Lower lobe of right lung (tissue), 2 donors: ENCODE measurements around the gene DYNC1I1. TPM values are rescaled to one million over a fixed set of nuclear protein-coding genes. Genes with fewer than 3 reads are reported as not detected.

ENCODE experiments used
- ATAC-seq, 2 donors: fragments of 200-7000 bp; cut with Tn5 transposase; one replicate each; pipeline ENCODE4 v1.9.1; 2020 to 2022; ENCODE audit warnings: mild to moderate bottlenecking in 2 of 2, moderate library complexity in 2 of 2
- DNase-seq: peaks from one replicate; pipeline ENCODE4 v3.0.0-alpha.2; 2020
- H3K27ac ChIP-seq: fragments of 200-600 bp; one replicate; pipeline ENCODE4 v1.8.0; 2022
- H3K27me3 ChIP-seq: fragments of 200-600 bp; one replicate; pipeline ENCODE4 v1.8.0; 2022; ENCODE audit warnings: low read depth
- H3K36me3 ChIP-seq: fragments of 200-600 bp; one replicate; pipeline ENCODE4 v1.8.0; 2022; ENCODE audit warnings: mild to moderate bottlenecking
- H3K4me1 ChIP-seq: fragments of 200-600 bp; one replicate; pipeline ENCODE4 v1.8.0; 2022
- H3K4me3 ChIP-seq: fragments of 200-600 bp; one replicate; pipeline ENCODE4 v1.8.0; 2022; ENCODE audit warnings: mild to moderate bottlenecking
- H3K9me3 ChIP-seq: fragments of 200-600 bp; one replicate; pipeline ENCODE4 v1.8.0; 2022
- CTCF ChIP-seq: fragments of 200-600 bp; IDR thresholded peaks from one replicate; pipeline ENCODE4 v1.8.0; 2022; ENCODE audit warnings: antibody characterized with exemption, mild to moderate bottlenecking
- intact Hi-C: fragments of 100-400 bp; cut with DNase I; formaldehyde crosslinking; loops from one replicate; pipeline ENCODE4 v1.11.0; 2022
- total RNA-seq: library from RNA; stranded (reverse); fragmentation: NEBNext Ultra II Directional; extraction: Animal tissue kit (Norgen Biotek cat#: 25700); gene quantifications from one replicate; pipeline ENCODE4 v1.2.1, GENCODE V29; 2021
- donor health status: DM: no; HTN: yes; CAD: no; lungs with severe emphysema.

Gene DYNC1I1
- total RNA-seq, 1 donor from 2014 or later = 1.3 TPM

- DNase-seq = no peak
- ATAC-seq = no peak
- H3K27ac ChIP-seq = no peak overlapping the region
- H3K4me3 ChIP-seq = no peak overlapping the region
- no peaks in the 10 kb centered on the region for H3K9me3 ChIP-seq
- TF ChIP-seq CTCF = no peak
- no peaks in the 10 kb centered on the region for H3K27me3 ChIP-seq
- H3K4me1 ChIP-seq = no peaks in the 10 kb centered on the region
- H3K36me3 ChIP-seq = peaks cover 25% of the 10 kb centered on the region
- intact Hi-C loops = no loop called here
Observed at GRCh38 chr7:96118449-96119001, 346.2 kb downstream of the DYNC1I1 start.

DNA sequence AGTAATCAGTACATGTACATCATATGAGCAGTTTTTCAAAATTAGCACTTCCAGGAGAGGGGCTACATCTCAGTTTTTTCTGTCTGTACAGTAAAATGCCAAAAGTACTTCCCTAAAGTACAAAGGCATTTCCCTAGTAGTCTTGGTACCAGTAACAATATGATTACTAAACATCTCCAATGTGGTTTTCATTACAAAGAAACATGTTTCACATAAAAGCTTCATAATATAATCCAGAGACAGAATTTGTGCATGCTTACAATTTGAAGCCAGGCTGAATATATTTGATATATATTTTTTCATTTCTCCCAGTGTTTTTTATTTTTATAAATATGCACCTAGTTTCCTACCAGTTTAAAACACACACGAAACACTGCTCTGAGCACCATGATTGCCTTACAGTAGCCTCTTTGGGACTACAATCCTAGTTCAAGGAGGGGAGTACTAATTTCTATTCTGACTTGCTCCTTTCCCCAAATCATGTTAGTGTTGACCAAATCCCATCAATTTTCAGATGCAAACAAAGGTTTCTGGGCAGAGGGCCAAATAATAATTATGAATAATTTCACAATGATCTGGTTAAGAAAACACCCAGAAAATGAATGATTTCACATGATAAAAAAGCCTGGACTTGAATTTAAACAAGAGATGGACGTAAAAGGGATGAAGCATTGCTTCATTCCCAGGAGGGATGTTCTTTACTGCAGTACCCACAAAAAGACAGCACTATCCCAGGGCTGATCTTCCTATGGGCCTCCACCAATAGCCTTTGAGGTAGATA, 348.3 kb downstream of the DYNC1I1 start:
- H3K36me3 ChIP-seq = peaks cover 35% of the 10 kb centered on the region
- intact Hi-C loops = no loop called here
- H3K4me1 ChIP-seq = no peaks in the 10 kb centered on the region
- H3K27me3 ChIP-seq = no peaks in the 10 kb centered on the region
- no peak for ATAC-seq
- H3K9me3 ChIP-seq = no peaks in the 10 kb centered on the region
- H3K27ac ChIP-seq = no peak overlapping the region
- no peak overlapping the region for H3K4me3 ChIP-seq
- no peak for DNase-seq
- TF ChIP-seq CTCF = no peak

- DNase-seq = no peak
- Histone ChIP-seq H3K27me3 (no peaks in the 10 kb centered on the region), H3K4me1 (no peaks in the 10 kb centered on the region), H3K4me3 (no peak overlapping the region), H3K9me3 (no peaks in the 10 kb centered on the region), H3K27ac (no peak overlapping the region), H3K36me3 (peaks cover 35% of the 10 kb centered on the region)
- no peak for ATAC-seq
- intact Hi-C loops = no loop called here
- no peak for TF ChIP-seq CTCF
Observed at GRCh38 chr7:96121752-96122151, 349.4 kb downstream of the DYNC1I1 start.

- Histone ChIP-seq H3K4me1 (no peaks in the 10 kb centered on the region), H3K36me3 (peaks cover 35% of the 10 kb centered on the region), H3K4me3 (no peak overlapping the region), H3K27me3 (no peaks in the 10 kb centered on the region), H3K9me3 (no peaks in the 10 kb centered on the region), H3K27ac (no peak overlapping the region)
- DNase-seq (no peak), ATAC-seq (no peak)
- intact Hi-C loops = no loop called here
- TF ChIP-seq CTCF = no peak
Observed at GRCh38 chr7:96122746-96123145, 350.4 kb downstream of the DYNC1I1 start.

GRCh38 chr7:96126382-96126781, 354.0 kb downstream of the DYNC1I1 start:
- intact Hi-C loops = no loop called here
- TF ChIP-seq CTCF = no peak

More at GRCh38 chr7:96126382-96126781, 354.0 kb downstream of the DYNC1I1 start:
- Histone ChIP-seq H3K27me3 (no peaks in the 10 kb centered on the region), H3K36me3 (peaks cover 37% of the 10 kb centered on the region), H3K9me3 (no peaks in the 10 kb centered on the region), H3K4me3 (no peak overlapping the region), H3K4me1 (no peaks in the 10 kb centered on the region), H3K27ac (no peak overlapping the region)
- ATAC-seq = no peak
- no peak for DNase-seq
